Endothelial cell of umbilical vein (primary cell): ENCODE results near the gene CD47.

Experiments
- EZH2 ChIP-seq: IDR thresholded peaks from 2 replicates; pipeline ENCODE4 v1.6.1; 2012; ENCODE audit warnings: borderline replicate concordance, low read depth, mild to moderate bottlenecking, moderate library complexity, low read length, inconsistent platforms; ENCODE audit not compliant: severe bottlenecking
- FOS ChIP-seq: IDR thresholded peaks from 2 replicates; pipeline ENCODE4 v1.6.1; 2011; ENCODE audit warnings: mild to moderate bottlenecking, low read length, moderate library complexity, borderline replicate concordance; ENCODE audit not compliant: insufficient read depth
- GATA2 ChIP-seq: IDR thresholded peaks from 2 replicates; pipeline ENCODE4 v1.7.0; 2011; ENCODE audit warnings: low read depth, mild to moderate bottlenecking, moderate library complexity, mixed read lengths, low read length; ENCODE audit not compliant: insufficient read length, insufficient read depth
- JUN ChIP-seq: IDR thresholded peaks from 2 replicates; pipeline ENCODE4 v1.6.1; 2011; ENCODE audit warnings: borderline replicate concordance, low read depth; ENCODE audit not compliant: insufficient read length, insufficient read depth
- MAX ChIP-seq: IDR thresholded peaks from 2 replicates; pipeline ENCODE4 v1.6.1; 2011; ENCODE audit not compliant: insufficient read depth, insufficient read length
- MYC ChIP-seq: IDR thresholded peaks from one replicate; pipeline ENCODE4 v1.6.1; 2011; ENCODE audit warnings: mild to moderate bottlenecking, low read depth, low read length
- POLR2A ChIP-seq: IDR thresholded peaks from 2 replicates; pipeline ENCODE4 v1.6.1; 2012; ENCODE audit warnings: low read depth, mild to moderate bottlenecking, control low read depth, low read length
- POLR2AphosphoS5 ChIP-seq: IDR thresholded peaks from 2 replicates; pipeline ENCODE4 v1.6.1; 2012; ENCODE audit warnings: low read depth, mild to moderate bottlenecking, control low read depth, low read length, moderate library complexity; ENCODE audit not compliant: insufficient read depth
- TF ChIP-seq, protein P1 (sequence below), 2 donors: IDR thresholded peaks; 1 replicate in 1 of 2; 2 replicates in 1 of 2; pipeline ENCODE4 v1.5.1; 2011; ENCODE audit warnings: low read length in 2 of 2, mild to moderate bottlenecking in 2 of 2, moderate library complexity in 2 of 2, control low read depth in 1 of 2, inconsistent platforms in 1 of 2, low read depth in 1 of 2; ENCODE audit not compliant: insufficient read depth in 1 of 2; ENCODE audit errors: extremely low read depth in 1 of 2

- TF ChIP-seq, protein P1, sequence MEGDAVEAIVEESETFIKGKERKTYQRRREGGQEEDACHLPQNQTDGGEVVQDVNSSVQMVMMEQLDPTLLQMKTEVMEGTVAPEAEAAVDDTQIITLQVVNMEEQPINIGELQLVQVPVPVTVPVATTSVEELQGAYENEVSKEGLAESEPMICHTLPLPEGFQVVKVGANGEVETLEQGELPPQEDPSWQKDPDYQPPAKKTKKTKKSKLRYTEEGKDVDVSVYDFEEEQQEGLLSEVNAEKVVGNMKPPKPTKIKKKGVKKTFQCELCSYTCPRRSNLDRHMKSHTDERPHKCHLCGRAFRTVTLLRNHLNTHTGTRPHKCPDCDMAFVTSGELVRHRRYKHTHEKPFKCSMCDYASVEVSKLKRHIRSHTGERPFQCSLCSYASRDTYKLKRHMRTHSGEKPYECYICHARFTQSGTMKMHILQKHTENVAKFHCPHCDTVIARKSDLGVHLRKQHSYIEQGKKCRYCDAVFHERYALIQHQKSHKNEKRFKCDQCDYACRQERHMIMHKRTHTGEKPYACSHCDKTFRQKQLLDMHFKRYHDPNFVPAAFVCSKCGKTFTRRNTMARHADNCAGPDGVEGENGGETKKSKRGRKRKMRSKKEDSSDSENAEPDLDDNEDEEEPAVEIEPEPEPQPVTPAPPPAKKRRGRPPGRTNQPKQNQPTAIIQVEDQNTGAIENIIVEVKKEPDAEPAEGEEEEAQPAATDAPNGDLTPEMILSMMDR (IDR thresholded peaks at IDR 0.05; ENCODE audit: extremely low read depth in 1 of 2, insufficient read depth in 1 of 2, low read depth in 1 of 2, low read length in 2 of 2) = no peak
- no peak for TF ChIP-seq POLR2A
- TF ChIP-seq EZH2 = no peak
- no peak for TF ChIP-seq POLR2AphosphoS5
- no peak for TF ChIP-seq MAX
- no peak for TF ChIP-seq JUN
- no peak for TF ChIP-seq MYC
- TF ChIP-seq GATA2 = no peak
- TF ChIP-seq FOS = no peak
Measured at GRCh38 chr3:108012304-108012703, 78.5 kb downstream of the CD47 start.
